ENCODE measurements around the gene LZTS2.
"Not testable (repeated sequence)": the region's sequence is repeated elsewhere in the genome, so short reads cannot be mapped to it uniquely, and the experiment has no call there.

LZTS2 gene

GRCh38 chr10:101034404-101034803, 34.8 kb downstream of the LZTS2 start:
- DNase-seq, result not testable (repeated sequence)

- no peak for DNase-seq
These were observed 35.7 kb downstream of the LZTS2 start for GRCh38 chr10:101035314-101035713.

- DNase-seq, result no peak
These were observed 36.5 kb downstream of the LZTS2 start for GRCh38 chr10:101035916-101036702.

- DNase-seq, result no peak
These were observed 37.1 kb downstream of the LZTS2 start for GRCh38 chr10:101036726-101037125.

GRCh38 chr10:101038484-101038883, 38.9 kb downstream of the LZTS2 start:
- DNase-seq, result no peak

GRCh38 chr10:101040061-101040460, 40.5 kb downstream of the LZTS2 start:
- no peak for DNase-seq

DNA sequence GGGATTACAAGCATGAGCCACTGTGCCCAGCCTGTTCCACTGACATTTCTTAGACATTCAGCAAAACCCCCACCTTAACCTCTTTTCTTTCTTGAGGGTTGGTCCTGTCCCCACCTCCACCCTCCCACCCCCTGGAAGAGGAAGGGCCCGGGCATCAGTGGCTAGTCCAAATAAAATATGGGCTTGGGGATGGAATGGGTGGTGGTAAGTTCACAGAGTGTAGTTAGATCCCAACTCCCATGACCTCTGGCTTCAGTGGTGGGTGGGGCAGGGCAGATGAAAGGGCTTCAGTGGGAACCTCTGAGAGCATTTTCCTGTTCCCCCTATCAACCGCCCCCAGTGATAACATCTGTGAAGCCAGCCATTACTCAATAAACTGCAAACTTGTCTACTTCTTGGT, 41.2 kb downstream of the LZTS2 start:
- no peak for DNase-seq

DNA sequence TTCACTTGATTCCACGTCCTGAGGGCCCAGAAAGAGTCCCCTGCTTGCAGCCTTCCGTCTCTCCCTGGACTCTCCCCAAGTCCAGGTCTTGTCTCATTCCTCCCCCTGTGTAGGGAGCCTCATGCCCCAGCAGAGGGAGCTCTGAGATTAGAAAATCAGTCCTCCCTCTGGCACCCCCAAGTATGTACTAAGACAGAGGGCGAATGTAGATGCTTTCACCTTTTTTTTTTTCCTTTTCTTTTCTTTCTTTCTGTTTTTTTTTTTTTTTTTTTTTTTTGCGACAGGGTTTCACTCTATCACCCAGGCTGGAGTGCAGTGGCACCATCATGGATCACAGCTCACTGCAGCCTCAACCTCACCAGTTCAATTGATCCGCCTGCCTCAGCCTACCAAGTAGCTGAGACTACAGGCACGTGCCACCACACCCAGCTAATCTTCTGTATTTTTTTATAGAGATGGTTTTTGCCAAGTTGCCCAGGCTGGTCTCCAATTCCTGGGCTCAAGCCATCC, 41.7 kb downstream of the LZTS2 start:
- peak; percentile 60 for DNase-seq

DNA sequence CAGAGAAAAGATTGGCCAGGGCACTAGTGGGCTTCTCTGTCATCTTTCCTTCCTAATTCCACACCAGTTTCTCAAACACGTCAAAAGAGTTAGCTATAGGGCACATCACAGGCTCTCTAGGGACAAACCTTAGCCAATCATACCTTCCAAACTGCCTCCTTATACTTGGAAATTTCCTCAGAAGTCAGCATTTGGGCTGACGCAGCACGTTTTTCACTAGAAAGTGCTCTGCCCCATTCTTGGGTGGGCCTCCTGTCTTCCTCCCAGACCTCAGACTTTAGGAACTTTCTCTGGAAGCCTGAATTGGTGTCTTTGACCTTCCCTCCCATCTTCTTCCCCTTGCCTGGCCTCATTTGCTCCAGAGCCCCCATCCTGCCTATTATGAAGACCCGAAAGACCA, 42.5 kb downstream of the LZTS2 start:
- no peak for DNase-seq

GRCh38 chr10:101042667-101043362, 43.2 kb downstream of the LZTS2 start:
- DNase-seq, result peak; percentile 98

DNA sequence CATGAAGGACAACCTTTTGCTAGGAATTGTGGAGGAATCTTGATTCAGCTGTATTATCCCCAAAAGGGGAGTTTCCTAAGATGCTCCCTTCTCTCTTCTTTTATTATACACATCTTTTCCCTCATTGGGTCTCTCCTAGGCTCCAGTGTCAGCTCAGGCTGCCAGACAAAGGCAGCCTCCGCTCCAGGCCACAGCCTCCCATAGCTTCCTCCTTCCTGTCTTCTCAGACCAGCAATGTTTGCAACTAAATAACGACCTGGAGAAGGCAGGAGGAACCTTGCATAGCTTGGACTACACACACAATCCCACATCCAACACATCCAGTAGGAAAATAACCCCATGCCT, 43.7 kb downstream of the LZTS2 start:
- DNase-seq, result no peak

DNA sequence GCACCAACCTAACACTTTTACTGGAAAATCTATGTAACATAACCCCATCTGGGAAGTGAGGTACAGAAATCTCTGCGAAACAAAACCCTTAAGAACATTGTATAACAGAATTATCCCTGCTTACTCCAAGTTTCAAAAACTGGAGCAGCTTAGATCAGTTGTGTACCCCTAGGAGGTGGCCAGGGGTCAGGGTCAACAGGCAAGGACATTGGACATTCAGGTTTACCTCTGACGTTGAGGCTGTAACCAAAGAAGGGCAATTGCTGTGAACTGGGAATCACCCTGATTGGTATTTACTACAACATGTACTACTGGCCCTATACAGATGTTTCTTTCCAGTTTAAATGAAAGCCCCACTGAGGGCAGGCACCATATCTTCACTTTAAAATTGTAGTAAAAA, 44.5 kb downstream of the LZTS2 start:
- no peak for DNase-seq

DNA sequence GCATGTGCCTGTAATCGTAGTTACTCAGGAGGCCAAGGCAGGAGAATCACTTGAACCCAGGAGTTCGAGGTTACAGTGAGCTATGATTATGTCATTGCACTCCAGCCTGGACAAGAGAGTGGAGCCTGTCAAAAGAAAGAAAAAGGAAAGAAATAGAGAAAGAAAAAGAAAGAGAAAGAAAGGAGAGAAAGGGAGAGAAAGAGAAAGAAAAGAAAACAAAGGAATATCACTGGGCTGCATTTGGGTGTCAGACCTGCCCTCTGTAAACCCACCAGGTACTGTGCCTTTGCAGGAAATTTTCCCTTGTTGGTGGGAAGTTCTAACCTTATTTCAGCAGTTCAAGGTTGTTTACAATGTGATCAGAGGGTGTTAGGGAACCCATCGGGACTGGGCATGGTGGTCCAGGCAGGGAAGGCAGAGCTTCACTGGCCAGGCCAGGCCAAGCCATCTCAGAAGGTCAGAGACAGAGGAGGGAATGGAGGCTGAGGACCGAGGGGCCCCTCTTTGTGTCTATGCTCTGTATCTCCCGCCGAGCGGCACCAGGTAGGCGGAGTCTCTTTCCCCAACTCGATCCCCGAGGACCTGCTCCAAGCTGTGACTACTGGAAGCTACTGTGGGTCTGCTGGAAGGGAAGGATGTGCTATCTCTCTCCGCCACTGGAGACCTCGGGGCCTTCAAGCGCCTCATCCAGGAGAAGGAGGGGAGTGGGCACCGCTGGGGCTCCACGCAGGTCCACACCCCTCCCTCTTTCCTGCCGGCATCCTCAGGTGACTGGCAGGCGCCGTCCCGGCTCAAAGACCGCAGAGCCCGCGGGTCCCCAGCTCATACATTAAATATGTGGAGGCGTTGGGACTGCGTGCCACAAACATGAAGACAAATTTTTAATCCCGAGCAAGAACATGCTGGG, 47.0 kb downstream of the LZTS2 start:
- no peak for DNase-seq

GRCh38 chr10:101047268-101047667, 47.7 kb downstream of the LZTS2 start:
- no peak for DNase-seq

GRCh38 chr10:101047961-101048892, 48.6 kb downstream of the LZTS2 start:
- no peak for DNase-seq

DNA sequence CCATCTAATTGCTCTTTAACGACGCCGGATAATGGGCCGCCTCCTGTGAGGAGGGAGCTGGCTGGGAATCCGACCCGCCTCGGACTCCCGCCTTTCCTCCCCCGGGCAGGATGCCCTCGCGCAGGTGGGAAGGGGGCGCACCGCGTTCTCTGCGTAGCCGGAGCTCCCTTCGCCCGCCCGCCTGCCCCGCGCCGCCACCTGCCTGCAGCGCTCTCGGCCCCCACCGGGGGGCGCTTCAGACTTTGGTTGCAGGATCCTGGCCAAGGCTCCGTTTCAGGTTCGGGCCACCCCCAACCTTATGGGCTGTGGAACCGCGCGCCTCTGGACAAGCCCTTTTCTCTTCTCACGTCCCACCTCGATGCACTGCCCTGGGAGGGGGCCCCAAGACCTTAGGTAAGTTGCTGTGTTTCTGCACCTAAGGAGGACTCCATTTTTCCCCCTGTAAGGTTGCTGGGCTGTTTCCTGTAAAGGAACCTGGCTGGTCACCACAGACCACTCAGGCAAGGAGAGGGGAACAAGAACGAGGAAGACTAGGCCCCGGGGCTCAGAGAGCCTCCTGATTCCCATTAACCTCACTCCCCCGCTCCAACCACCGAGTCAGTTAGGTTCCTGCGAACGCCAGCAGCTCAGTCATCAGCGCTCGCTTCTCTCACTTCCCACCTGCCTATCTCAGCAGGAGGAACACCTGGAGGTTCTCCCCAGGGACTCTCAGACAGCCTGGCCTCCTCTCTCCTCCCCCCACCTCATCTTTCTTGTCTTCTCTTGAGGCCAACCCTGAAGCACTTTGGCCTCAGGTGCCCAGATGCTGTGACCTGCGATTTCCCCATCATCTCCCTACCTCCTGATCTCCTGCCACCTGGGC, 50.8 kb downstream of the LZTS2 start:
- DNase-seq, result peak; percentile 50

- DNase-seq, result peak; percentile 42
These were observed 52.7 kb downstream of the LZTS2 start for GRCh38 chr10:101052285-101052684.

GRCh38 chr10:101053516-101053915, 53.9 kb downstream of the LZTS2 start:
- DNase-seq, result peak; percentile 40

DNA sequence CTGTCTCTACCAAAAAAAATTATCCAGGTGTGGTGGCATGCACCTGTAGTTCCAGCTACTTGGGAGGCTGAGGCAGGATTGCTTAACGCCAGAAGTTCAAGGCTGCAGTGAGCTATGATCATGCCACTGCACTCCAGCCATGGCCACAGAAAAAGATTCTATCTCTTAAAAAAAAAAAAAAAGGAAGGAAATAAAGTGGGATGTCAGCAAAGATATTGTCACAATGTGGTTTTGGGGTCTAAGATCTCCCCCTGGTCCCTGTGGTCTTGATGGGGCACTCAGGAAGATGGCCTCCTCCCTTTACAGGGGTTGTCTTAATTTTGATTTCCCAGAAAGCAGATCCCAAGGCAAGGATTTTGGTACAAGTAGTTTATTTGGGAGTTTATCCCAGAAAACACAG, 54.7 kb downstream of the LZTS2 start:
- no peak for DNase-seq

DNA sequence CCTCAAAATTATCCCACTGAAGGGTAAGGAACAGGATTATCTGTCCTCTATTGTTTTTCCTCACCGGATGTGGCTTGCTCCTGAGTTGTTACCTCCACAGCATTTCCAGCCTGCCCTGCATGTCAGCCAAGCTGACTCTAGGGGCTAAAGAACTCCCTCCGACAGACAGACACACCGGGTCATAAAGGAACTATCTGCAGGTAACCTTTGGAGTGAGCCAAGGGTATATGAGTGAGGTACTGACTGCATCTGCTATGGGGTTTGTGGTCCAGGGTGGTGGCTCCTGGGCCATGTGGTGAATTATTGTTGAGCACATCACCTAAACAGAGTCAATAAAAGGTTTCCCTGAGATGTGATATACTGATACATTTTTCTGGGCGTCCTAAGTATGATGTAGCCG, 55.3 kb downstream of the LZTS2 start:
- DNase-seq, result no peak

DNA sequence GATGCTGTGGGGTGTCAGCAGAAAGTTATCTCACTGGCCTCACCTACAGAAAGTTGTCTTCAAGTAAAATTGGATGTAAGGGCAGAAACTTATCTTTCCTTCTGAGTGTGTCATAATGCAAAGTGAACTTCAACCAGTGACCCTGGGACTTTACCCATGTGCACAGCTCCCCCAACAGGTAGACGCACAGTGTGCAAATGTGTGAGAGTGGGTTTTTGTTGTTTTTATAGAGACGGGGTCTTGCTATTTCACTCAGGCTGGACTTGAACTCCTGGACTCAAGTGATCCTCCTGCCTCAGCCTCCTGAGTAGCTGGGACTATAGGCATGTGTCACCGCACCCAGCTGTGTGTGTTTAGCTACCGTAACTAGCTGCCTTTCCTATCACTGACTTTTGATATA, 55.8 kb downstream of the LZTS2 start:
- DNase-seq, result no peak
